Glomerular visceral epithelial cell (primary cell): Measurements from ENCODE around the gene DEFB114.

Source experiments
- DNase-seq: peaks from one replicate; pipeline ENCODE4 v3.0.0-alpha.2; 2016; ENCODE audit errors: extremely low spot score

The DEFB114 gene

DNA sequence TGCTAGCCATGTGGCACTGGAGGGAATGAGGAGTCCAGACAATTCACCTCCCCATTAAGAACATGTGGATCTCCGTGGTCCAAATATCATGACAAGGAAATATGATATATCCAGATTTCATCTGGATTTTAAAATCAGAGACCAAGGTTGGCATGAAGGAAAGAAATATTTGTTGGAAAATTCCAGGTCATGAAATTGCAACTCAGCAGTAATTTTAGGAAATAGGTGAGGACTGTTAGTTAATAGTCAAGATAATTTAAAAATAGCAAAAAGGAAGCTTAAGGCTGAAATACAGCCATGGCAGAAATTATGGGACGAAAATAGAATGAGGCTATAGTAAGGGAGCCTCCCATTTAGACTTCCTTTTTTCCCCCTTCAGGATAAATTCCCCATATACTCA is 26.9 kb downstream of the DEFB114 start:
- no peak for DNase-seq

- DNase-seq: no peak
Observed at GRCh38 chr6:49935387-49935786, 28.6 kb downstream of the DEFB114 start.

- DNase-seq: no peak
Observed at GRCh38 chr6:49934770-49935169, 29.2 kb downstream of the DEFB114 start.

DNA sequence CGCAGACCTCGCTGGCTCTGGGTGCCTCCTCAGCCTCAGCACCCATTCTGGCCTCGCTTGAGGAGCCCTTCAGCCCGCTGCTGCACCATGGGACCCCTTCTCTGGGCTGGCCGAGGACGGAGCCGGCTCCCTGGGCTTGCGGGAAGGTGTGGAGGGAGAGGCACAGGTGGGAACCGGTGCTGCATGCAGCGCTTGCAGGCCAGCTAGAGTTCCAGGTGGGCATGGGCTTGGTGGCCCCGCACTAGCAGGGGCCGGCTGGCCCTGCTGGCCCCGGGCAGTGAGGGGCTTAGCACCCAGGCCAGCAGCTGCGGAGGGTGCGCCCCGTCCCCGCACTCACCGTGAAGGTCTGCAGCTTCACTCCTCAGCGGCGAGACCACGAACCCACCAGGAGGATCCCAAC is 30.4 kb downstream of the DEFB114 start:
- DNase-seq: no peak

- no peak for DNase-seq
Observed at GRCh38 chr6:49929340-49929739, 34.6 kb downstream of the DEFB114 start.

DNA sequence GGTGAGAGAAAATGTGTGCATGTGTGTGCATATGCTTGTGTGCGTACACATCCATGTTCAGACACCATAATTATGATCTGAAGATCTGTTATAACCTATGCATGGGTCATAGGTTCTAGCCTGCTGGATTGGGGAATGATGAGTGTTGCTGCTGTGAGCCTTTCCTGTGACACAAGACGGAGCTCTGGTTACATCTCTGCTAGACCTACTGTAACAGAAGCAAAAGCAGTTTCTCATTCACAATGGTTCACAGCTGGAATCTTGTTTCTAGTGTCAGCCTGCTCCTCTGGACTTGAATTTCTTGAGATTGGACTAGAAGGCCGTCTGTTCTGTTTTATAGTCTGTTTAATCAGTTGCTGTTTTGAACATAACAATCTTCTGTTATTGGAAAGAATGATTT is 40.1 kb downstream of the DEFB114 start:
- no peak for DNase-seq

DNA sequence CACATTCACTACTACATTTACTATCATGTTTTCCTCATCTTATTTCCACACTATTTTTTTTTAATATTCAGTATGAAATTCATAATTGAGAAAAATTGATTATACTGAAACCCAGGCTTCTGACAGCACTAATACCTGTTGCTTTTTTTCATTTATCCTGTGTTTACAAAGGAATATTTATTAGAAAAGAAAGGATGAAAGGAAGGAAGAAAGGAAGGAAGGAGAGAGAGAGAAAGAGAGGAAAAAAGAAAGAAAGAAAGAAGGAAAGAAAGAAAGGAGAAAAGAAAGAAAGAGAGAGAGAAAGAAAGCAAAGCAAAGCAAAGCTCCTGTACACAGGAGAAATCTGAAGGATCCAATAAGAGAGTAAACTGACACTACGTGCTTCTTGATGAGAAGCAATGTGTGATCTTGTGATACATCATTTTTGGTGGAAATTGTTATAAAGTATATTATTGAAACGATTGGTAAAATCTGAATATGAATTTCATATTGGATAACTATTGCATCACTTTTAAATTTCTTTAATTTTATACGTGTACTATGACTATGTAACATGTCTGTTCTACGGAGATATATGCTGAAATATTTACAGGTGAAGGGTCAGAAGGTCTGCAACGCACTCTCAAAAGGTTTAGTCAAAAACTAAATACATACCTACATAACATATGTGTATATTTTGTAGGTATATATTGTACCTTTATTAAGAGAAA is 43.9 kb downstream of the DEFB114 start:
- DNase-seq: no peak

GRCh38 chr6:49919261-49919660 is 44.7 kb downstream of the DEFB114 start:
- no peak for DNase-seq

DNA sequence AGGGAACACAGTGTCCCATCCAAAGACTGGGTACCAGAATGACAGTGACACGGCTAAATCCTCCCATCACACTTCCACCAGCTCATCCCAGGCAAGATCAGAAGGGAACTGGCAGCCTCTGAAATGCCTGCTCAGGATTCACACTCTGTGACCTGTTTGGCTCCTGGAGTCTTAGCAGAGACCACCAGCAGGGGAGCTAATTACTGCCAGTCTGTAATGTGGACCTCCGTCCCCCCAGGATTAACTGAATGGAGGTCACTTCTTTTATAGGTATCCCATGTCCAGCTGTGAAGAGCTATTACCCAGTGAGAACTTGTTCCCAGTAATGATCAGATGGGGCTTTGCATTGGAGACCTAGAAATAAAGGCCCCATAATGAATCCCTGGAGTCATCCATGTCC is 45.2 kb downstream of the DEFB114 start:
- no peak for DNase-seq

GRCh38 chr6:49915035-49915434 is 48.9 kb downstream of the DEFB114 start:
- no peak for DNase-seq

DNA sequence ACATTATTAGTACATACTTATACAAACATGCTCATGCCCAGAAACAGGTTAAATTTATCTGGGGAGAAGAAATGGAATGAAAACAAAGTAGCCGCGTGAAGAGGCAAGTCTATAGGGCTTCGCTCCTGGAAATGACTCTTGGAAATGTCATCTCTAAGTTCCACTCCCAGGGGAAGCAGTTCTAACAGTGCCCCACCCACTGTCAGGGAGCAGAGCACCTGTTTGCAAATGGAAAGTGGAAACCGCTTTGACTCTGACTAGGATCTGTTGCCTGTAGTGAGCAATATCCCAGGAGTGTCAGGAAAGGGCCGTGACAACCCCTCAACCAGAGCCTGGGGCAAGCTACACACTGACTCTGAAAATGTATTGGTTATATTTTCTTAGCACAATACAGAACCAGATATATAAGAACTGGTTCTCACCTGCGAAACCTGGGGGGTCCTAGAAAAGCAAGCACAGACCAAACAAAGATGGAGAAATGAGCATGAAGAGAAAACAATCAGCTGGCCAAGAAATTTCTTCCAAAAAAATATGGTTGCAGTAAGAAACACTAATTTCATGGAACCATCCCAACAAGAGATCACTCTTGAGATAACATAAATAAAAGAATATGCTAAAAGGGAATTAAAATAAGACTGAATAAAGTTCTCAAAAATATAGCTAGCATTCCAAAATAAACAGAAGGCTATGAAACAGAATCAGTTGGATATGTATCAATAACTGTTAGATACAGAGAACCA is 50.2 kb downstream of the DEFB114 start:
- DNase-seq: no peak

- no peak for DNase-seq
Observed at GRCh38 chr6:49912196-49912595, 51.8 kb downstream of the DEFB114 start.

GRCh38 chr6:49911252-49911651 is 52.7 kb downstream of the DEFB114 start:
- no peak for DNase-seq
